MCF 10A (cell line): ENCODE results near the gene SUN2. TPM values are rescaled to one million over a fixed set of nuclear protein-coding genes. Genes with fewer than 3 reads are reported as not detected.

Experiments used
- BruUV-seq: library from RNA; stranded (reverse); fragments of 400-500 nt; replicated peaks from 2 replicates; lab custom pipeline; 2021; lab: Mats Ljungman, UMichigan
- CTCF ChIA-PET: fragments of 300-600 bp; sonication (Branson Sonifier 250); formaldehyde crosslinking; extraction: SDS; loops from one replicate; lab custom pipeline; 2021; ENCODE audit warnings: antibody characterized with exemption, inconsistent platforms; lab: Yijun Ruan, JAX
- POLR2A ChIA-PET: fragments of 300-600, 350-650 bp; sonication (Branson Sonifier 250); formaldehyde crosslinking; extraction: SDS; loops from one replicate; lab custom pipeline; 2020; ENCODE audit warnings: antibody characterized with exemption, inconsistent platforms; lab: Yijun Ruan, JAX
- DNase-seq: peaks from one replicate; pipeline ENCODE4 v3.0.0-alpha.2; 2018; ENCODE audit not compliant: unreplicated experiment
- H3K27ac Mint-ChIP-seq: one replicate; pipeline ENCODE4 v1.8.0; 2022; ENCODE audit warnings: mild to moderate bottlenecking, low read depth, mixed read lengths; ENCODE audit not compliant: unreplicated experiment
- H3K27me3 Mint-ChIP-seq: one replicate; pipeline ENCODE4 v1.8.0; 2022; ENCODE audit warnings: mixed read lengths; ENCODE audit not compliant: insufficient read depth, unreplicated experiment
- H3K36me3 Mint-ChIP-seq: one replicate; pipeline ENCODE4 v1.8.0; 2022; ENCODE audit warnings: mild to moderate bottlenecking, moderate library complexity, mixed read lengths; ENCODE audit not compliant: insufficient read depth, unreplicated experiment
- H3K4me1 Mint-ChIP-seq: one replicate; pipeline ENCODE4 v1.8.0; 2022; ENCODE audit warnings: mixed read lengths; ENCODE audit not compliant: insufficient read depth, unreplicated experiment
- H3K4me3 Mint-ChIP-seq: one replicate; pipeline ENCODE4 v1.8.0; 2022; ENCODE audit warnings: mild to moderate bottlenecking, moderate library complexity, mixed read lengths; ENCODE audit not compliant: unreplicated experiment
- H3K9me3 Mint-ChIP-seq: one replicate; pipeline ENCODE4 v1.8.0; 2022; ENCODE audit warnings: mixed read lengths; ENCODE audit not compliant: unreplicated experiment
- CTCF ChIP-seq: fragments of 200-600 bp; IDR thresholded peaks from one replicate; pipeline ENCODE4 v1.8.0; 2022; ENCODE audit warnings: antibody characterized with exemption, mild to moderate bottlenecking; ENCODE audit not compliant: unreplicated experiment
- intact Hi-C: fragments of 100-400 bp; cut with micrococcal nuclease; formaldehyde crosslinking; loops from 2 replicates; pipeline ENCODE4 v1.14.1; 2022
- total RNA-seq: library from RNA; stranded (reverse); gene quantifications from 2 replicates; pipeline ENCODE4 v1.2.3, GENCODE V29; 2022

Gene SUN2
- total RNA-seq, 1 experiment from 2014 or later = 66.8 TPM

- BruUV-seq = no TSS peak
Measured at GRCh38 chr22:38766076-38766777, 10.4 kb upstream of the SUN2 start.

GRCh38 chr22:38762551-38762983 is 6.8 kb upstream of the SUN2 start:
- intact Hi-C loops = no loop called here
- peaks cover 6% of the 10 kb centered on the region for H3K4me1 Mint-ChIP-seq
- no TSS peak for BruUV-seq
- CTCF ChIA-PET = no interaction called here
- no peaks in the 10 kb centered on the region for H3K36me3 Mint-ChIP-seq
- TF ChIP-seq CTCF = no peak
- DNase-seq = no peak
- POLR2A ChIA-PET = interaction anchor here (0.7 to 1.9 kb wide), 3 partner anchors 11 to 57 kb away, joined by 3 to 4 read pairs (median 3); partner anchors contain the start of gene GTPBP1
- H3K27me3 Mint-ChIP-seq = no peaks in the 10 kb centered on the region
- no peak overlapping the region for H3K4me3 Mint-ChIP-seq
- no peaks in the 10 kb centered on the region for H3K9me3 Mint-ChIP-seq
- no peak overlapping the region for H3K27ac Mint-ChIP-seq

More at GRCh38 chr22:38766076-38766777, 10.4 kb upstream of the SUN2 start:
- intact Hi-C loops = loop anchor here (1.0 to 5.0 kb wide), 3 partner anchors 33 to 356 kb away; partner anchors contain the start of gene NPTXR
- POLR2A ChIA-PET = interaction anchor here (0.6 to 2.4 kb wide), 6 partner anchors 10 to 106 kb away, joined by 3 to 11 read pairs (median 4); partner anchors contain the start of genes CBX6 and SUN2
- CTCF ChIA-PET = interaction anchor here (0.6 to 2.0 kb wide), 19 partner anchors 9 to 424 kb away, joined by 3 to 13 read pairs (median 3); partner anchors contain the start of gene CBX6
- Mint-ChIP-seq H3K27ac (no peak overlapping the region), H3K4me3 (no peak overlapping the region), H3K27me3 (no peaks in the 10 kb centered on the region), H3K36me3 (no peaks in the 10 kb centered on the region), H3K9me3 (no peaks in the 10 kb centered on the region), H3K4me1 (peaks cover 6% of the 10 kb centered on the region)
- DNase-seq = peak; percentile 89
- TF ChIP-seq CTCF = peak; percentile 91

DNA sequence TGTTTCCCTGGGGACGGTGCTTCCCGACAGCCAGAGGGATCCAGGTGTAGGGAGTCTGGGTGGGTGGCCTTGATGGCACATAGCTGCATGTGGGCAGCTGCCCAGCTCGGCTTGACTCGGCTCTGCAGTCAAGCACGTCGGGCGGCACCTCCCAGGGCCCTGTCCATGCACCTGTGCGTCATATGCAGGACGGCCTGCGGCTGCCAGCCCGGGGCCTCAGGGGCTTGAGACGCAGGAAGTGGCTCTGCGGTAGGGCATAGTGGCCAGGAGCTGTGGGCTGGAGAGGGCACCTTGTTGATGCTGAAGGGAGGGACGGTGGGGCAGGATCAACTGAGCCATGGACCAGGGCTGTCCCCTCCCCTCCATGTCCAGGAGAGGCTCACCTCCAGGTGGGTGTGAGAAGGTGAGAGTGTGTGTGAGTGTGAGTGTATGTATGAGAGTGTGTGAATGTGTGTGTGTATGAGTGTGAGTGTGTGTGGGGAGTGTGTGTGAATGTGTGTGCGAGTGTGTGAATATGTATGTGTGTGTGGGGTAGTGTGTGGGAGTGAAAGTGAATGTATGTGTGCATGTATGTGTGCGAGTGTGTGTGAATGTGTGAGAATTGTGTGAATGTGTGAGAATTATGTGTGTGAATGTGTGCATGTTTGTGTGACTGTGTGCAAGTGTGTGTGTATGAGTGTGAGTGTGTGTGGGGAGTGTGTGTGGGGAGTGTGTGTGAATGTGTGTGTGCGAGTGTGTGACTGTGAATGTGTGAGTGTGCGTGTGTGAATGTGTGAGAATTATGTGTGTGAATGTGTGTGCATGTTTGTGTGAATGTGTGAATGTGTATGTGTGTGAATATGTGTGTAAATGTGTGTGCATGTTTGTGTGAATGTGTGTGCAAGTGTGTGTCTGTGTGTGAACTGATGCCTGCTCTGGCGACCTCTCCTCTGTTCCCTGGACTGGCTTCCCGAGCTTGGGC is 5.7 kb upstream of the SUN2 start:
- H3K27me3 Mint-ChIP-seq = no peaks in the 10 kb centered on the region
- CTCF ChIA-PET = interaction anchor here (0.6 to 0.7 kb wide), 2 partner anchors 70 to 214 kb away, joined by 3 read pairs; no protein-coding TSS in a partner anchor
- no peak overlapping the region for H3K27ac Mint-ChIP-seq
- BruUV-seq = no TSS peak
- intact Hi-C loops = no loop called here
- no peak overlapping the region for H3K4me3 Mint-ChIP-seq
- H3K9me3 Mint-ChIP-seq = no peaks in the 10 kb centered on the region
- DNase-seq = no peak
- POLR2A ChIA-PET = no interaction called here
- no peaks in the 10 kb centered on the region for H3K36me3 Mint-ChIP-seq
- TF ChIP-seq CTCF = no peak
- H3K4me1 Mint-ChIP-seq = peaks cover 6% of the 10 kb centered on the region
